Heart left ventricle (tissue), 16 donors: ENCODE data around the gene CFAP69. TPM values are rescaled to one million over a fixed set of nuclear protein-coding genes. Genes with fewer than 3 reads are reported as not detected.
"Not testable (repeated sequence)": the region's sequence is repeated elsewhere in the genome, so short reads cannot be mapped to it uniquely, and the experiment has no call there.

ENCODE experiments used
- ATAC-seq, 4 donors: fragments of 200-7000 bp; cut with Tn5 transposase; one replicate each; pipeline ENCODE4 v1.9.1; 2020 to 2022; ENCODE audit warnings: moderate library complexity in 4 of 4, mild to moderate bottlenecking in 3 of 4, moderate number of reproducible peaks in 1 of 4
- DNase-seq, 5 donors: peaks; one replicate each; pipeline ENCODE4 v3.0.0-alpha.2; 2020
- H3K27ac ChIP-seq, 12 donors: fragments of 200-600 bp; sonication (generic) in 4 of 12; one replicate each; pipeline versions ENCODE4 v1.5.0 to v1.8.0; 2016 to 2022; ENCODE audit warnings: mild to moderate bottlenecking in 2 of 12
- H3K27me3 ChIP-seq, 9 donors: fragments of 200-600 bp; sonication (generic) in 2 of 9; one replicate each; pipeline versions ENCODE4 v1.5.1 to v1.8.0; 2016 to 2022; ENCODE audit warnings: mild to moderate bottlenecking in 3 of 9
- H3K36me3 ChIP-seq, 9 donors: fragments of 200-600 bp; sonication (generic) in 2 of 9; one replicate each; pipeline versions ENCODE4 v1.5.0 to v1.8.0; 2018 to 2022; ENCODE audit warnings: mild to moderate bottlenecking in 2 of 9
- H3K4me1 ChIP-seq, 12 donors: fragments of 200-600 bp; sonication (generic) in 4 of 12; one replicate each; pipeline versions ENCODE4 v1.5.0 to v1.8.0; 2016 to 2022; ENCODE audit warnings: mild to moderate bottlenecking in 3 of 12
- H3K4me3 ChIP-seq, 12 donors: fragments of 200-600 bp; sonication (generic) in 4 of 12; one replicate each; pipeline versions ENCODE4 v1.5.0 to v1.8.0; 2017 to 2022; ENCODE audit warnings: mild to moderate bottlenecking in 9 of 12, moderate library complexity in 4 of 12
- H3K9me3 ChIP-seq, 12 donors: fragments of 200-600 bp; sonication (generic) in 4 of 12; one replicate each; pipeline versions ENCODE4 v1.5.0 to v1.8.0; 2016 to 2022; ENCODE audit warnings: mild to moderate bottlenecking in 1 of 12
- POLR2A ChIP-seq, 2 donors: fragments of 450-650 bp; IDR thresholded peaks; one replicate each; pipeline ENCODE4 v1.6.1; 2017; ENCODE audit warnings: antibody characterized with exemption in 2 of 2, mild to moderate bottlenecking in 2 of 2, moderate library complexity in 2 of 2
- WGBS, 4 donors: extraction: QIAGEN DNeasy Blood & Tissue Kit in 2 of 4; methylation state at CpG; one replicate each; pipeline versions ENCODE4 v1.1.5 to v1.1.7; 2013 to 2018; 5-methylcytosine and 5-hydroxymethylcytosine counted together
- intact Hi-C, 10 donors: fragments of 100-400 bp; cut with DNase I; formaldehyde crosslinking; loops; one replicate each; pipeline versions ENCODE4 v1.11.1 to v1.14.2; 2022
- polyA plus RNA-seq, 2 donors: library from polyadenylated mRNA; stranded (reverse); fragments of 200-250 nt; gene quantifications; one replicate each; pipeline ENCODE4 v1.2.3, GENCODE V29; 2013
- total RNA-seq, 9 donors: library from RNA; depleted of rRNA in 2 of 9; stranded (reverse); fragments of >200 nt in 2 of 9; fragmentation: NEBNext Ultra II Directional in 3 of 9; extraction: Animal tissue kit (Norgen Biotek cat#: 25700) in 3 of 9; gene quantifications; one replicate each; pipeline versions ENCODE4 v1.1.0 to v1.2.4, GENCODE V29; 2016 to 2023
- TF ChIP-seq, protein P1 (sequence below), 12 donors: fragments of 200-600 bp; sonication (generic) in 4 of 12; IDR thresholded peaks; one replicate each; pipeline versions ENCODE4 v1.5.0 to v1.8.0; 2018 to 2022; ENCODE audit warnings: antibody characterized with exemption in 12 of 12, mild to moderate bottlenecking in 5 of 12
- donor health status: ischemic (EF 13 %, LVEDD 7.1; RV severe dilation, severe dysfunction).
- donor health status: healthy with polysubstance abuse.
- donor health status: DM: no; HTN: yes; CAD: no.
- donor health status: DM: no; HTN: no; CAD: no.
- donor health status: ischemic (EF 25% LVEDD 6.9; RV normal size, moderate dysfunction).
- donor health status: ischemic (EF 25% LVEDD 5.7; RV mildly dilated, moderate dysfunction).
- donor health status: healthy.
- donor health status: DM: yes; HTN: yes; CAD: no.
- donor health status: ischemic (EF 35%, LVEDD 5.7; RV mildly dilated, moderate dysfunction).
- donor health status: nonischemic (EF 11% LVEDD 7.7; RV severe dilation, severe dysfunction).
- donor health status: DM: yes; HTN: yes; CAD: no.
- donor health status: PGD.
- donor health status: ischemic (EF 29% LVEDD 5.4; RV normal size, mild dysfunction).
- donor health status: nonischemic (EF 23%, LVEDD 6.1; RV moderate dilation, normal function).

CFAP69 gene
- total and polyA plus RNA-seq, 11 donors = 1.0 to 4.5 (median 2.6) TPM

DNA sequence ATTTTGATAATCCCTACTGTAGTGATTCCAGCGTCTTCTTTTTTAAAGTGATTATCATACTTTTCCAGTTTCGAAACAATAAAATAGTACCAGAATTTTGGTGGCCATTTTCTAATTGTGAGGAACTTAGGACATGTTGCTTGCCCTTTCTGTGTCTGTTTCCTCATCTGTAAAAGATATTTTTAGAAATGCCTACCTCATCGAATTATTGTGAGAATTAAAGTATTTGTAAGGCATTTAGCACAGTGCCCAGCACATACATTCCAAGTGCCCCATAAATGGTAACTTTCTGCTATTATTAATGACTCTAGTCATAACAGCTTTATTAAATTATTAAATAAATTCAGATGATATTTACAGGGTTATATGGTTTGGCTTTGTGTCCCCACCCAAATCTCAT lies 3.7 kb downstream of the CFAP69 start:
- ATAC-seq (no peak), DNase-seq (no peak)
- no peak overlapping the region for H3K4me3 ChIP-seq
- no peak overlapping the region for H3K27ac ChIP-seq
- TF ChIP-seq POLR2A (IDR thresholded peaks at IDR 0.05) = no peak
- TF ChIP-seq, protein P1, sequence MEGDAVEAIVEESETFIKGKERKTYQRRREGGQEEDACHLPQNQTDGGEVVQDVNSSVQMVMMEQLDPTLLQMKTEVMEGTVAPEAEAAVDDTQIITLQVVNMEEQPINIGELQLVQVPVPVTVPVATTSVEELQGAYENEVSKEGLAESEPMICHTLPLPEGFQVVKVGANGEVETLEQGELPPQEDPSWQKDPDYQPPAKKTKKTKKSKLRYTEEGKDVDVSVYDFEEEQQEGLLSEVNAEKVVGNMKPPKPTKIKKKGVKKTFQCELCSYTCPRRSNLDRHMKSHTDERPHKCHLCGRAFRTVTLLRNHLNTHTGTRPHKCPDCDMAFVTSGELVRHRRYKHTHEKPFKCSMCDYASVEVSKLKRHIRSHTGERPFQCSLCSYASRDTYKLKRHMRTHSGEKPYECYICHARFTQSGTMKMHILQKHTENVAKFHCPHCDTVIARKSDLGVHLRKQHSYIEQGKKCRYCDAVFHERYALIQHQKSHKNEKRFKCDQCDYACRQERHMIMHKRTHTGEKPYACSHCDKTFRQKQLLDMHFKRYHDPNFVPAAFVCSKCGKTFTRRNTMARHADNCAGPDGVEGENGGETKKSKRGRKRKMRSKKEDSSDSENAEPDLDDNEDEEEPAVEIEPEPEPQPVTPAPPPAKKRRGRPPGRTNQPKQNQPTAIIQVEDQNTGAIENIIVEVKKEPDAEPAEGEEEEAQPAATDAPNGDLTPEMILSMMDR (IDR thresholded peaks at IDR 0.05) = no peak
- peaks cover 0 to 9% (median 0%) of the 10 kb centered on the region in 9 donors for H3K27me3 ChIP-seq
- no peaks in the 10 kb centered on the region for H3K9me3 ChIP-seq
- intact Hi-C loops = loop anchor here in 3 of 10 donors (5.0 to 10.0 kb wide), 3 partner anchors 36 to 176 kb away; partner anchors contain the start of gene STEAP2 (in 1 of the 3)
- WGBS, 4 donors = 81 to 88% (median 84%) methylated on average over 3 of the region's 3 CpGs
- H3K4me1 ChIP-seq = peaks cover 0 to 28% (median 14%) of the 10 kb centered on the region in 12 donors
- H3K36me3 ChIP-seq = no peaks in the 10 kb centered on the region

DNA sequence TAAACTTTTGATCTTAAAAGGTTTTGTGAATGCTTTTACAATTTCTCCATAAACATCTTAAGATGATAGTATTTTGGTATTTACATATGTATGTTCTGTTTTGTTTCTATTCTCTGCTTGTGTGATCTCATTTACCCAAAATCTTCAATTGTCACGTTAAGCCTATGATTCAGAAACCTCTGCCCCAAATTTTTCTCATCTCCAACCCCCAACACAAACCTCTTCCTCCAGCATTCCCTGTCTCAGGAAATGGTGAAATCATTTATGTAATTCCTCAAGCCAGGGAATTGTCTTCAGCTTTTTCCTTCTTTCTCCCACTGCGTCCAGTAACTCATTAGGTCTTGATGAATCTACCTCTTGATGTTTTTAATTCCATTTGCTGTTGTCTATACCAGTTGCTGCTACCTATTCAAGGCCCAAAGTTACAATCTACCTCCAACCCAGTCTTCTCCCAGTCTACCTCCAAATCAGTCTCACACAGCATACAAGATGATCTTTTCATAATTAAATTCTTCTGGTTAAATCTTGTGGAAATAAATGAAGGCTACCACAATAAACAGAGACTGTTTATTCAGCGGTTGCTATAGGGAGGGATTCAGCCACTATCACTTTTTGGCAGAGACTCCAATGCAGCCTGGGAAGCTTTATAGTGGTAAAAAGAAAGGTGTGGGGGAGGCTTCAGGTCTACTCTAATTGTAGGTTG lies 5.8 kb downstream of the CFAP69 start:
- no peaks in the 10 kb centered on the region for H3K36me3 ChIP-seq
- peaks cover 0 to under 1% (median 0%) of the 10 kb centered on the region in 12 donors for H3K9me3 ChIP-seq
- WGBS, 4 donors = 56 to 66% (median 62%) methylated on average over 3 of the region's 3 CpGs
- peaks cover 0 to 6% (median 0%) of the 10 kb centered on the region in 9 donors for H3K27me3 ChIP-seq
- no peak for DNase-seq
- no peak for ATAC-seq
- intact Hi-C loops = no loop called here
- TF ChIP-seq, protein P1 (IDR thresholded peaks at IDR 0.05) = no peak
- TF ChIP-seq POLR2A (IDR thresholded peaks at IDR 0.05) = no peak
- H3K4me3 ChIP-seq = no peak overlapping the region
- peak overlapping the region in 2 of 12 donors; percentile 8 to 15 for H3K27ac ChIP-seq
- peaks cover 0 to 17% (median 9%) of the 10 kb centered on the region in 12 donors for H3K4me1 ChIP-seq

DNA sequence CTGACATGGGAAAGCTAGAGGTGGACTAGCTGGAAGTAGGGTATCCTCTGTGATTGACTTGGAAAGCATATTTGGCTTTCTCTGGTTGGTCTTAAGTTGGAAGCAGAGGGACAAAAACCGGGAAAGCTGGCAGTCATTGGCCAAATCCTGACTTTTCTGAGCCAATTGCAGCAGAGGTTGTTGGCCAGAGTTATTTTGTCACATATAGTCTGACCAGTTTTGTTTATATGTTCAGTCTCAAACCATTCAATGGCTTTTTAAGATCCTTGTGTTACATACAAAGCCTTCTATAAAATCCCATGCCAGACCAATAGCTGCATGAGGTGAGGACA lies 6.3 kb downstream of the CFAP69 start:
- ATAC-seq (no peak), DNase-seq (no peak)
- Histone ChIP-seq H3K4me1 (peaks cover 0 to 11% (median 4%) of the 10 kb centered on the region in 12 donors), H3K27me3 (peaks cover 0 to 1% (median 0%) of the 10 kb centered on the region in 9 donors), H3K9me3 (peaks cover 0 to 4% (median 0%) of the 10 kb centered on the region in 12 donors), H3K36me3 (no peaks in the 10 kb centered on the region), H3K4me3 (no peak overlapping the region), H3K27ac (peak overlapping the region in 1 of 12 donors; percentile 8)
- TF ChIP-seq POLR2A (IDR thresholded peaks at IDR 0.05) = no peak
- TF ChIP-seq, protein P1 (IDR thresholded peaks at IDR 0.05) = no peak
- WGBS, 4 donors = 67 to 84% (median 69%) methylated on average over 1 of the region's 1 CpG
- intact Hi-C loops = no loop called here

DNA sequence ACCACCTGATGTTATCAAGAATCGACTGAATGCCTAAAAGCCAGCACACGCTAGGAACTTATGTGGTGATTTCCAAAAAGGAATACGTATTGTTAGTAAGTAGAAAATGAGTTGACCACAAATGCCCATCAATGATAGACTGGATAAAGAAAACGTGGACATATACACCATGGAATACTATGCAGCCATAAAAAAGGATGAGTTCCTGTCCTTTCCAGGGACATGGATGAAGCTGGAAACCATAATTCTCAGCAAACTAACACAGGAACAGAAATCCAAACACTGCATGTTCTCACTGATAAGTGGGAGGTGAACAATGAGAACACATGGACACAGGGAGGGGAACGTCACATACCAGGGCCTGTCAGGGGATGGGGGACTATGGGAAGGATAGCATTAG lies 11.0 kb downstream of the CFAP69 start:
- H3K27ac ChIP-seq, DNase-seq, H3K36me3 ChIP-seq, H3K9me3 ChIP-seq, H3K27me3 ChIP-seq, H3K4me3 ChIP-seq, H3K4me1 ChIP-seq, ATAC-seq: not testable (repeated sequence)
- 93 to 96% (median 95%) methylated on average over 5 of the region's 5 CpGs for WGBS, 4 donors
- intact Hi-C loops = loop anchor here in 1 of 10 donors (5.0 kb wide), 1 partner anchor 104 kb away; the partner anchor contains the start of gene STEAP1
